ENCODE data around the gene EVL.

- TF ChIP-seq CTCF (IDR thresholded peaks at IDR 0.05) (no peak), POLR2A (IDR thresholded peaks at IDR 0.05) (no peak)
These were observed 34.9 kb downstream of the EVL start for GRCh38 chr14:100100032-100100703.

Data from testis (tissue), 2 donors.